Measurements from ENCODE around the gene FCSK.

Gene FCSK

GRCh38 chr16:70482624-70483023, 28.2 kb downstream of the FCSK start:
- TF ChIP-seq EGR1 (IDR thresholded peaks at IDR 0.05) (no peak), TCF12 (IDR thresholded peaks at IDR 0.05; ENCODE audit: low read depth) (no peak), CEBPB (IDR thresholded peaks at IDR 0.05) (no peak), CREB1 (IDR thresholded peaks at IDR 0.05; ENCODE audit: low read depth) (no peak), RAD21 (IDR thresholded peaks at IDR 0.05; ENCODE audit: low read depth) (no peak), REST (IDR thresholded peaks at IDR 0.05; ENCODE audit: low read depth) (no peak), FOXM1 (IDR thresholded peaks at IDR 0.05; ENCODE audit: borderline replicate concordance, low read depth) (no peak), TEAD4 (IDR thresholded peaks at IDR 0.05) (no peak), YY1 (IDR thresholded peaks at IDR 0.05; ENCODE audit: low read depth) (no peak), USF1 (IDR thresholded peaks at IDR 0.05) (no peak), ZBTB7A (IDR thresholded peaks at IDR 0.05; ENCODE audit: low read depth) (no peak), EP300 (IDR thresholded peaks at IDR 0.05; ENCODE audit: borderline replicate concordance) (no peak), MAX (IDR thresholded peaks at IDR 0.05) (no peak), NFIC (IDR thresholded peaks at IDR 0.05) (no peak), TAF1 (IDR thresholded peaks at IDR 0.05; ENCODE audit: low read depth) (no peak)

GRCh38 chr16:70483426-70483825, 29.0 kb downstream of the FCSK start:
- no peak for TF ChIP-seq EGR1 (IDR thresholded peaks at IDR 0.05)
- TF ChIP-seq TEAD4 (IDR thresholded peaks at IDR 0.05) = no peak
- no peak for TF ChIP-seq USF1 (IDR thresholded peaks at IDR 0.05)
- no peak for TF ChIP-seq ZBTB7A (IDR thresholded peaks at IDR 0.05; ENCODE audit: low read depth)
- no peak for TF ChIP-seq CREB1 (IDR thresholded peaks at IDR 0.05; ENCODE audit: low read depth)
- TF ChIP-seq YY1 (IDR thresholded peaks at IDR 0.05; ENCODE audit: low read depth) = no peak
- TF ChIP-seq CEBPB (IDR thresholded peaks at IDR 0.05) = no peak
- no peak for TF ChIP-seq NFIC (IDR thresholded peaks at IDR 0.05)
- no peak for TF ChIP-seq TAF1 (IDR thresholded peaks at IDR 0.05; ENCODE audit: low read depth)
- TF ChIP-seq MAX (IDR thresholded peaks at IDR 0.05) = no peak

- no peak for TF ChIP-seq FOXM1 (IDR thresholded peaks at IDR 0.05; ENCODE audit: borderline replicate concordance, low read depth)
- no peak for TF ChIP-seq TEAD4 (IDR thresholded peaks at IDR 0.05)
- TF ChIP-seq YY1 (IDR thresholded peaks at IDR 0.05; ENCODE audit: low read depth) = no peak
- TF ChIP-seq RAD21 (IDR thresholded peaks at IDR 0.05; ENCODE audit: low read depth) = no peak
- no peak for TF ChIP-seq TCF12 (IDR thresholded peaks at IDR 0.05; ENCODE audit: low read depth)
- TF ChIP-seq CREB1 (IDR thresholded peaks at IDR 0.05; ENCODE audit: low read depth) = no peak
- no peak for TF ChIP-seq EGR1 (IDR thresholded peaks at IDR 0.05)
Observed at GRCh38 chr16:70484867-70485266, 30.5 kb downstream of the FCSK start.

GRCh38 chr16:70490261-70490660, 35.9 kb downstream of the FCSK start:
- TF ChIP-seq MAX (IDR thresholded peaks at IDR 0.05) (no peak), EP300 (IDR thresholded peaks at IDR 0.05; ENCODE audit: borderline replicate concordance) (no peak)

GRCh38 chr16:70493802-70494201, 39.4 kb downstream of the FCSK start:
- TF ChIP-seq ZBTB7A (IDR thresholded peaks at IDR 0.05; ENCODE audit: low read depth) = no peak
- no peak for TF ChIP-seq EGR1 (IDR thresholded peaks at IDR 0.05)
- no peak for TF ChIP-seq CREB1 (IDR thresholded peaks at IDR 0.05; ENCODE audit: low read depth)
- TF ChIP-seq TEAD4 (IDR thresholded peaks at IDR 0.05) = no peak
- no peak for TF ChIP-seq YY1 (IDR thresholded peaks at IDR 0.05; ENCODE audit: low read depth)
- no peak for TF ChIP-seq MAX (IDR thresholded peaks at IDR 0.05)

GRCh38 chr16:70494202-70494770, 39.9 kb downstream of the FCSK start:
- TF ChIP-seq RAD21 (IDR thresholded peaks at IDR 0.05; ENCODE audit: low read depth) (no peak), USF1 (IDR thresholded peaks at IDR 0.05) (no peak), CREB1 (IDR thresholded peaks at IDR 0.05; ENCODE audit: low read depth) (no peak), EP300 (IDR thresholded peaks at IDR 0.05; ENCODE audit: borderline replicate concordance) (no peak), TCF12 (IDR thresholded peaks at IDR 0.05; ENCODE audit: low read depth) (no peak), REST (IDR thresholded peaks at IDR 0.05; ENCODE audit: low read depth) (no peak), FOXM1 (IDR thresholded peaks at IDR 0.05; ENCODE audit: borderline replicate concordance, low read depth) (no peak), TAF1 (IDR thresholded peaks at IDR 0.05; ENCODE audit: low read depth) (no peak)
